HK-2 (cell line): ENCODE results near the gene LCN15.
"Not testable (repeated sequence)": the region's sequence is repeated elsewhere in the genome, so short reads cannot be mapped to it uniquely, and the experiment has no call there.

ENCODE experiments used
- DNase-seq: peaks from one replicate; pipeline ENCODE4 v3.0.0-alpha.2; 2018; ENCODE audit not compliant: unreplicated experiment

Gene LCN15

DNA sequence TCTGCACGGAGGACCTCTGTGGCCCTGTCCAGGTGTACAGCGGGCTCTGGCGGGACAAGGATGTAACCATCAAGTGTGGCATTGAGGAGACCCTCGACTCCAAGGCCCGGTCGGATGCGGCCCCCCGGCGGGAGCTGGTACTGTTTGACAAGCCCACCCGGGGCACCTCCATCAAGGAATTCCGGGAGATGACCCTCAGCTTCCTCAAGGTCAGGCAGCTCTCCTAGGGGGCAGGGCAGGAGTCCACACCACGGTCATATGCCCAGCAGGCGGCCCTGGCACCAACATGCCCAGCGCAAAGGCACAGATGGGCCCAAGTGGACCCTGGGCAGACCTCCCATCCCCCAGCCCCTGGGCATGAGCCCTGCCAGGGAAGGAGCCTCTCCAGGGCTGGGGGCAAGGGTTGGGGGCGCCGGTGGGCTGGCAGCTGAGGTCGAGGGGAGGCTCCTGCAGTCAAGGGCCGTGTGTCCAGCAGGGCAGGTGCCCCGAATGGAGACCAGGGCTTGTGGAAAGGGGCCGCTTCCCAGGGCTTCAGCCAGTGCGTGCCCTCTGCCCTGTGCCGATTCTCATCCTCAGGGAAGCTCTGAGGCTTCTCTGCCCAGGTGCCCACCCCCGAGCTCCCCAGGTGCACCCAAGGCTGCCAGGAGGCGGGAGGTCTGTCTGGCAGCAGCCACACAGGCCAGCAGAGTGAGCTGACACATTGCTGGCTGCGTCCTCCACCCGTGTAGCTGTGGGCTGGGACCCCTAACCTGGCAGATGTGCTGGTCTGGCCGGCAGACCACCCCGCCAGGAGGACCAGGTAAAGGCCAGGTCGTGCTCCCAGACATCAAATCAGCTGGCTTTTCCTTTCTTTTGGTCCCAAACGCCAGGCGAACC lies 42.0 kb downstream of the LCN15 start:
- no peak for DNase-seq

DNA sequence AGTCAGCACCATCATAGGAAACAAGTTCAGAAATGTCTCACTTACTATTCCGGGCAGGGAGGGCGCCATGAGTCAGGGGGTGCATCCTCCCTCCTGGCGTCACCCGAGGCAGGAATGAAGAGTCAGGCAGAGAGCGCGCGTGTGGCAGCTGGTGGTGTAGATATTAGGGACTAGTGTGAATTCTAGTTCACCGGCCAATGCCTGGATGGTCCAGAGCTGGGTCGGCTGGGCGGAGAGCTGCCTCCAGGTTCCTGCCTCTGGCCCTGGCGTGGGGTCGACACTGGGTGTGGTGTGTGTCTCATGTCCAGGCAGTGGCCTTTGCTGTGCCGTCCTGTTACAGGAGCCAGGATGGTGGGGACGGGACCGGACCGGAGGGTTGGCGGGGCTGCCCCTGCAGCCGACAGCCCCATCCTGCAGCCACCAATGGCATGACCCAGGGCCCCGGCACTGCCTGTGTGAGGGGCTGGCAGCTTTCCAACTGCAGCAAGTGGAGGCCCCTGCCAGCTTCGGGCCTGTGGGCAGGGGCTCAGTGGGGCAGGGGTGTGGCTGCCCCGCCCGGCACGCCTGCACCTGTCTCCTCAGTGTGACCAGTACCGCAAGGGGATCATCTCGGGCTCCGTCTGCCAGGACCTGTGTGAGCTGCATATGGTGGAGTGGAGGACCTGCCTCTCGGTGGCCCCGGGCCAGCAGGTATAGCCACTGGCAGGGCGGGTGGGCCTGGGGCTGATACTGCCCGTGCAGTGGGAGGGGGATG lies 42.8 kb downstream of the LCN15 start:
- DNase-seq, result no peak

DNA sequence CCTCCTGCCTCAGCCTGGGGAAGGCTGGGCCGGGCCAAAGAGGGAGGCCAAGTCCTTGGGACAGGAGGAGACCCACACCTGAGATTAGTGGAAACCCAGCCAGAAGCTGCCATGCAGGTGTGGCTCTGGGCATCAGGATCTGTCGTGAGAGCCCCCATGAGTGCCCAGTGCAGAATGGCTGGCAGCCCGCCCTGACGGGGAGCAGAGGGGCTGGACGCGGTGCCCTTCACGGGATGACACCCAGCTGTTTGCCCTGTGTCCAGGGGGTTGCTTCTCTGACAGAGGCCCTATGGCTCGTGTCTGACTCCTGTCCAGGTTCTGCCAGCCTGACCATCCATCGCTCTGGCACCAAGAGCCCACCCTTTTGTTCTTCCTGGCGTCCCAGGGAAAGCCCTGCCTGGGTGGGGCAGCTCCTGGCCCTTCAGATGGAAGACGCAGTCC lies 43.4 kb downstream of the LCN15 start:
- no peak for DNase-seq

DNA sequence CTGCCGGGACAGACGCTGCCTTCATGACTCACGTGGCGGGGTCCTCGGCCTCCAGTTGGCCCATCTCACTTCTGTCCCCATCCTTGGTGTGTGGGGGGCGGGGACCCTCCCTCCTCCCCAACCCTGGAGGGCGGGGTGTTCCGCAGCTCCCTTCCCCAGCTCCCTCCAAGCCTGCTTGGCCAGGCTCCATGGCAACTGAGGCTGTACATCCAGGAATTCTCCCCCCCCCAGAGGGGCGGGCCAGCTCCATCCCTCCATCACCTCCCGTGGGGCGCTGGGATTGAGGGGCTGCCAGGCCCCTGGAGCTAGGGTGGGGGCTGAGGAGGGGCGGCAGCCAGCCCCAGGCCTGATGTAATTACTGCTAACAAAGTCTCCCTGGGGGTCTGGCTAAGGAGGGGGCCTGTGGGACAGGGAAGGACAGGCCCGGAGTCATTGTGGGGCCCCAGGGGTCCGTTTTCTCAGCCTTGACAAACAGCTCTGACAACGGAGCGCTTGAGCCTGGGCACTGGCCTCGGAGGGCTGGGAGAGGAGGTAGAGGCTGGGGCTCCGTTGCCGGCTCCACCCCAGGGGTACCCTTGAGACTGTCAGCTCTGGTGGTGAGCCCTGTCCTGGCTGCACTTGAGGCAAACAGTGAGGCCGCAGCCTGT lies 43.9 kb downstream of the LCN15 start:
- no peak for DNase-seq

DNA sequence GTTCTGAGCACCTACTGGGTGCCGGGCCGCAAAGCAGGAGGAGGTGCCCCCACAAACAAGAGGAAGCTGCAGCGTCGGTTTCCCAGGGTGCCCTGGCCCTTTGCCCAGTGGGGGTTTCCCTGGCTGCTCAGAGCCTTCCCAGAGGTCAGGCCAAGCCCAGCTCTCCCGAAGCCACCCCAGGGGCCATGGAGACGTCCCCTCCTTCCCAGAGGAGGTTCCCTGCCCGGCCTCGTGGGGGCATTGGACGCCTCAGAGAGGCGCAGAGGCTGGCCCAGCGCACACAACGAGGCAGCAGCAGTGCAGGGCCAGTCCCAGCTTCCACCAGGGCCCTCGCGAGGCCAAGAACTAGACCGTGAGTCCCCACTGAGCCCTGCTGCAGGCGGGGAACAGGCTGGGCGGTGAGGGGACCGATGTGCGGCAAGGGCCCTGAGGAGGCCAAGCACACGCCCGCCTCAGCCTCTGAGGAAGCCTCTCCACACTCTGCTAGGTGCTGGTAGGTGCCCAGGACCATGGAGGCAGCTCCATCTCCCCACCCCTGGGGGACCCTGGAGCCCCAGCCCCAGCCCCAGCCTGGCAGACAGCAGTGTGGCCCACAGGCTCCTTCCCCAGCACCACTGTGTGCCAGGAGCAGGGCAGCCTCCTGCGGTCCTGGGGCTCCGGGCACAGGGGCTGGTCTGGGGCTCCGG lies 45.0 kb downstream of the LCN15 start:
- no peak for DNase-seq

DNA sequence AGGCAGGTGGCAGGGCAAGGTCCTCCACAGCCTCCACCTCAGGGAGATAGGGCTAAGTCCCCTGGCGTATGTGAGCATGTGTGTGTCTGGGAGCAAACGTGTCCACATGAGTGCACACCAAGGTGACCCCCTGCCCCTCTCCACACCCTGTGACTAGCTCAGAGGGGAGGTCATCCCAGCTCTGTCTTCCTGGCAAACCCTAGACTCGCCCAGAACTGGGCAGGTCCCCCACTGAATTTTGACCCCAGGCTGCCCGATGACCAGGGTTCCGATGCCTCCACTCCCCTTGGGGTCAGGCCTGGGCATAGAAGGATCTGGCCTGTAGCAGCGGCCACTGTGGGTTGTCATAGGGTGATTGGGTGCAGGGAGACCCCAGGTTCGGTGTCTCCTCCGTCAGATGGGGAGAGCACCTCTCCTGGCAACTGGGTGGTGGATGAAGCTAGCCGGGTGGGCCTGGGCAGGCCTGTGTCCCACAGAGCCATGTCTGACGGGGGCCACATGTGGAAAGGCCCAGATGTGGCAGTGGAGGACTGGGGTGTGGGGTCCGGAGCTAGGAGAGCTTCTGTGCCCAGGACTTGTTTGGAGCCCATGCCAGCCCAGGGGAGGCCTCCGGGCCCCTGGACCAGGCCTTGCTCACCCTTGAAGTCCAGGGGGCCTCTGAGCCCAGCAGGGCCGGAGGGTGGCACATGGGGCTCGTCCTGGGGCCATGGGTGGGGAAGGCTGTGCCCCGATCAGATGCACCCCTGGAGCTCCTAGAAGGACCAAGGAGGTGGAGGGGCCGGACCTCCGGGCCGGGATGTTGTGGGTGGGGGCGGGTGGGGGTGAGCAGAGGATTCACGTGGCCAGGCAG lies 45.7 kb downstream of the LCN15 start:
- no peak for DNase-seq

DNA sequence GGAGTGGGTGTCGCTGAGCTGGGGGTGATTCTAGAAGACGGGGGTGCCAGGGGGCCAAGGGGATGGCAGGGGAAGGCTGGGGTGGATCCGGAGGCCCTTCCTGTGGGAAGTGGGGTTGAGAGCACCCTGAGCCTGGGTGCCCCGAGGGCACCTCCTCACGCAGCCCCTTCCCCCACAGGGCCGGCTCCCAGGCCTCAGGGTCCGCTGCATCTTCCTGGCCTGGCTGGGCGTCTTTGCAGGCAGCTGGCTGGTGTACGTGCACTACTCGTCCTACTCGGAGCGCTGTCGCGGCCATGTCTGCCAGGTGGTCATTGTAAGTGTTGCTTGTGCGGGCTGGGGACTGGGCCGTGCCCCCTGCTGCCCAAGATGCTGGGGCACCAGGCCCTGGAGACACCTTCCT lies 46.9 kb downstream of the LCN15 start:
- no peak for DNase-seq

DNA sequence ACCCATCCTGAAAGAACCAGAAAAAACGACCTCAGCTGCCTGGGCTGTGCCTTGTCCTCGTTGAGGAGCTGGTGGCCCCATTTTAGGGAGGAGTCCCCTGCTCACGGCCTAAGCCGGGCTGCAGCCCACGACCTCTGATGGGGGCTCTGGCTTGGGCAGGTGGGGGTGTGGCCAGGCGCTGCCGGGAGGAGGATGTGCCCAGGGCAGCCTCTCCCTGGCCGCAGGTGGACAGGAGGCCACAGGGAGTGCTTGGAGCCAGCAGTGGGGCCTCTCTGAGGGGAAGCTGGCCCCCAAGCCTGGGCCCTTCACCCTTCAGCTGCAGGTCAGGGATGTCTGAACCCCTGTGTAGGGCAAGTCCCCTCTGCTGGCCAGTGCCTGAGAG lies 49.4 kb downstream of the LCN15 start:
- no peak for DNase-seq

DNA sequence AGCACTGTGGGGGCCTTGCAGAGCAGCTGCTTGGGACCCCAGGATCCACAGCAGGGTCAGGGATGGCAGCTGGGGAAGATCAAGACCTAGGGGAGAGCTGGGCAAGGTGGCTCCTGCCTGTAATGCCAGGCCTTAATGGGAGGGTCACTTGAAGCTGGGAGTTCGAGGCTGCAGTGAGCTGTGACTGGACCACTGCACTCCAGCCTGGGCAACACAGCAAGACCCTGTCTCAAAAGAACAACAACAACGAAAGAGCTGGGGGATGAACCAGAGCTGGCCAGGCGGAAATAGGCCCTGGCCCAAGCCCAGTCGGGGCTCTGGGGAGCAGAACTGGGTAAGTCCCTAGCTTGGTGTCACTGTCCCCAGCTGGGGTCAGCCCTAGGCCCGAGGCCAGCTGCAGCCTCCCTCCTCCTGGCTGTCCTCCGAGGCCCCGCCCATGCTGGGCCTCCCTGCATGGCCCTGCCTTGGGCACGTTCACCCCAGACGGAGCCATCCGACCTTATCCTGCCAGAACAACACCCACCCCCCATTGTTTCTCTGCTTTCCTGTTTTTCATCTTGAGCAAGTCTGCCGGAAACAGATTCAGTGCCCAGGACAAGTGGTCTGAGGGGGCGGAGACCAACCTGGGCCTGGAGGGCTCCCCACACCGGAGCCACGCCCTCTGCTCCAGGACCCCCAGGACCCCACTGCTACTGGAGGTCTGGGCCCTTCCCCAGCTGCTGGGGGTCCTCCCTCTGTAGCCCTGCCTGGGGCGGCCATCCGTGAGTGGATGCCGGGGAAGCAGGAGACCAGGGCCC lies 50.0 kb downstream of the LCN15 start:
- no peak for DNase-seq

DNA sequence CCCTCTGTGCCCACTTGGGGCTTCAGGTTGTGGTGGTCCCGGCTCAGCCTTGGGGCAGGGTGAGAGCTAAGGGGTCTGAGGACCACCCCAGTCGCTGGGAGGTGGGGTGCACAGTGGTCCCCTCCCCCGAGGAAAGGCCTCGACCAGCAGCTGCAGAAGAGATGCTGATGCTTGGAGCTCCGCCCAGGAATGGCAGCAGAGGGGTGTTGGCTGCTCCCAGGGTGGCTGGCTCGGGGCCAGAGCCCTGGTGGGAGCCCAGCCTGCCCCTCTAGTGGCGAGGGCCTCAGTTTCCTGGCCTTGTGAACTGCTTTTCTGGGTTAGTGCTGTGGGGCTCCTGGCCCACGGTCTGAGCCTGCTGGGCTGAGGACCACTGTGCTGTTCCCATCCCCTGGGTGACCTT lies 50.8 kb downstream of the LCN15 start:
- DNase-seq, result no peak

DNA sequence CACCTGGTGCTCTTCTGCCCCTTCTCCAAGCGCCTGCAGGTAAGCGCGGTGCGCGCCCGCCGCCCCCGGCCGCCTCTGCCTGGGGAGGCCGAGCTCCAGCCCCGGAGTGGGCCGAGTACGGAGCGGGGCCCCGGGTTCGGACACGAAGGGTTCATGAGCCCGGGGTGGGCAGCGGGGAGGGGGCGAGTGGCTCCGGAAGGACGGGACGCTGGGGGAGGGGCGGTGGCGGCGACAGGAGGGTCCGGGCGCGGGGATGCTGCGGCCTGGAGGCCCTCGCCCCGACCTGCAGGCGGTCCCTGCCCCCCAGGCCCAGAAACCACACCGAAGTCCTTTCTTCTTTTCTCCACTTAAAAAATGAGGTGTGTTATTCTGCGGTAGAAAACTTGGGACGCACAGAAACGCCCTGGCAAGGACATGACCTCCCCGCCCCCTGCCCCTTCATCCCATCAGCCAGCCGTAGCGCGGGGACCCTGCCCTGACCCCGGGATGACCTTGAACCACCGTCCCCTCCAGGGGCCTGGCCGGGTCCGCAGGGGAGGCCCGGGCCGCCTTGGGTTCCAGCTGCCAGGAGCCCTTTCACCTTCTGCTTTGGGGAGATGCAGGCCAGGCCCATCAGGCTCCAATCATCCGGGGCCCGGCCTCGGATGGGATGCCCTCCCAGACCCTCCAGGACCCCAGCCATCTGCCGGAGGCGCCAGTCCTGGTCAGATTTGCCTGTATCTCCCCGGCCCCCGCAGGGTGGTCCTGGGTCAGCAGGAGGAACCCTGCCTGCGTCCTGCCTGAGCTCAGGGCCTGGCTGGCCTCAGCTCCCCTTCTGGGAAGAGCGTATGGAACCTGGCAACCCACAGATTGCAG lies 51.4 kb downstream of the LCN15 start:
- DNase-seq, result no peak

DNA sequence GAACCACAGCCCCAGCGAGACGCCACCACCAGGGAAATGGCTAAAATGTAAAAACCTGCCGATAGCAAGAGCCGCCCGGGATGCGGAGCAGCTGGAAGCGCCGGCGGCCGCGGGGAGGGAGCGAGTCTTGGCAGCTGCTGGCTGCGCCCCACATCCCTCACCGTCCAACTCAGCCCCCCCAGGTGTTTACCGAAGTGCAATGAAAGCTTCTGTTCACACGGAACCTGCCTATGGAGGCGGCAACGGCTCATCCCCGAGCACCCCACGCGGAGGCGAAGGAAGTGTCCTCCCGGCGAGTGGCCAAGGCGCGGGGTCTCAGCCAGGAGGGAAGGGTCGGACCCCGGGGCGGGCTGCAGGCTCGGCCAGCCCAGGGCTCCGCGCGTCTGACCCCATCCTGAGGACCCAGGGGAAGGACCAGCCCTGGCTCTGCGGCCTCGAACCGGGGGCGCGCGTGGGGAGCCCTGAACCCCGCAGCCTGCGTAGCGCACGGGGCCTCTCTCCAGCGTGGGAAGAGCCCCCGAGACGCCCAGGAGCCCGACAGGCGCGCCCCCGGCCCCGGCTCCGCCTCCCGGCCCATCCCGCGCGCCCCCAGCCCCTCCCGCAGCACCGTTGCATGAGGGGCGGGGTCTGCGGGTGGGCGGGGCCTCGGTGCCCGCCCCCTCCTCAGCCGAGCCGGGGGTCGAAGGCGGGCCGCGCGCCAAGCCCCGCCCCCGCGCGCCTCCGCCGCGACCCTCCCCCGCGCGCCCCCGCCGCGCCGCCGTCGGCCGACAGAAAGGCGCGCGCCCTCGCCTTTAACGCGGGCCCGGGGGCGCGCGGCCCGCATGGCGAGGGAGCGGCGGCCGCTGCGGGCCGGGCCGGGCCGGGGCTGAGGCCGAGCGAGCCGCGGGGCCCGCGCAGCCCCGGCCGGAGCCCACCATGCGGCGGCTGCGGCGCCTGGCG lies 52.3 kb downstream of the LCN15 start, which contains the start of gene DIPK1B:
Gene DIPK1B (plus strand): TSS at position 822 of the 939 bp plus-strand sequence. CDS start 94 bp downstream, at position 916.
- no peak for DNase-seq

DNA sequence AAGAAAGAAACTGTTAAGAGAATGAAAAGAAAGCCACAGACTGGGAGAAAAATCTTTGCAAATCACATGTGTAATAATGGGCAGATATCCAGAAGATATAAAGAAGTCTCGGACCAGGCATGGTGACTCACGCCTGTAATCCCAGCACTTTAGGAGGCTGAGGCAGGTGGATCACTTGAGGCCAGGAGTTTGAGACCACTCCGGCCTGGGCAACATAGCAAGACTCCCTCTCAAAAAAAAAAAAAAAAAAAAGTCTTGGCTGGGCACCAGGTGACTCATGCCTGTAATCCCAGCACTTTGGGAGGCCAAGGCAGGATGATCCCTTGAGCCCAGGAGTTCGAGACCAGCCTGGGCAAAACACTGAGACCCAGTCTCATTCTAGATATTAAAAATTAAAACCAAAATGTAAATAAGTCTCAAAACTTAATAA lies 53.1 kb downstream of the LCN15 start:
- DNase-seq, result not testable (repeated sequence)

DNA sequence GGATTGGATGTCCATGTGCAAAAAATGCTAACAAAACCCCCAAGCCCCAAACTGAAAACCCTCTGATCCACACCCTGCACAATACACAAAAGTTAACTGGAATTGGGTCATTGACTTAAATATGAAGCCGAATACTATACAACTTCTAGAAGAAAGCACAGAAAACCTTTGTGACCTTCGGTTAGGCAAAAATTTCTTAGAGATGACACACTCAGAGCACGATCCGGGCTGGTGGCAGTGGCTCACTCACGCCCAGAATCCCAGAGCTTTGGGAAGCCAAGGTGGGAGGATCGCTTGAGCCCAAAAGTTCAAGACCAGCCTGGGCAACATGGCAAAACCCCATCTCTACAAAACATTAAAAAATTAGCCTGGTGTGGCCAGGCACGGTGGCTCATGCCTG lies 53.8 kb downstream of the LCN15 start:
- no peak for DNase-seq
